GM21529 (cell line): Measurements from ENCODE around the gene PPM1J.
"Not testable (repeated sequence)": the region's sequence is repeated elsewhere in the genome, so short reads cannot be mapped to it uniquely, and the experiment has no call there.

Experiments used
- ATAC-seq: cut with Tn5 transposase; IDR thresholded peaks from one replicate; pipeline ENCODE4 v1.9.1; 2021; ENCODE audit not compliant: unreplicated experiment

PPM1J gene

GRCh38 chr1:112715264-112716053 is at the start of gene PPM1J:
Gene PPM1J, minus strand, starts transcription at chr1:112715332. Its CDS starts 31 bp downstream, at chr1:112715301.
- ATAC-seq, result peak; percentile 81

- no peak for ATAC-seq
These were observed 47.7 kb upstream of the PPM1J start for GRCh38 chr1:112762541-112763500.

- no peak for ATAC-seq
These were observed 46.8 kb upstream of the PPM1J start for GRCh38 chr1:112761714-112762480.

- ATAC-seq, result no peak
These were observed 44.1 kb upstream of the PPM1J start for GRCh38 chr1:112759228-112759627.

GRCh38 chr1:112754116-112754628 is 39.0 kb upstream of the PPM1J start:
- ATAC-seq, result no peak

- ATAC-seq, result no peak
These were observed 33.3 kb upstream of the PPM1J start for GRCh38 chr1:112748396-112748795.

- ATAC-seq, result no peak
These were observed 29.0 kb upstream of the PPM1J start for GRCh38 chr1:112744009-112744578.

- ATAC-seq, result no peak
These were observed 28.3 kb upstream of the PPM1J start for GRCh38 chr1:112743174-112744008.

- no peak for ATAC-seq
These were observed 22.4 kb upstream of the PPM1J start for GRCh38 chr1:112737573-112737972.

GRCh38 chr1:112735752-112736151 is 20.6 kb upstream of the PPM1J start:
- ATAC-seq, result no peak

- ATAC-seq, result no peak
These were observed 16.3 kb upstream of the PPM1J start for GRCh38 chr1:112731451-112731850.

GRCh38 chr1:112729909-112730308 is 14.8 kb upstream of the PPM1J start:
- no peak for ATAC-seq

GRCh38 chr1:112729011-112729410 is 13.9 kb upstream of the PPM1J start:
- not testable (repeated sequence) for ATAC-seq

GRCh38 chr1:112728306-112728971 is 13.3 kb upstream of the PPM1J start:
- ATAC-seq, result not testable (repeated sequence)

GRCh38 chr1:112727716-112728115 is 12.6 kb upstream of the PPM1J start:
- ATAC-seq, result no peak

- not testable (repeated sequence) for ATAC-seq
These were observed 9.1 kb upstream of the PPM1J start for GRCh38 chr1:112724240-112724639.

- no peak for ATAC-seq
These were observed 8.3 kb upstream of the PPM1J start for GRCh38 chr1:112723511-112723839.

- ATAC-seq, result no peak
These were observed 7.7 kb upstream of the PPM1J start for GRCh38 chr1:112722601-112723510.
